Type B pancreatic cell (in vitro differentiated cells): ENCODE results near the gene HDX. TPM values are rescaled to one million over a fixed set of nuclear protein-coding genes. Genes with fewer than 3 reads are reported as not detected.

Experiments
- DNase-seq: peaks from one replicate; pipeline ENCODE4 v3.0.0; 2021; ENCODE audit warnings: mixed read lengths; ENCODE audit not compliant: unreplicated experiment; ENCODE audit errors: extremely low spot score
- H3K27ac Mint-ChIP-seq: 2 replicates; pipeline ENCODE4 v1.8.0; 2021; ENCODE audit warnings: mild to moderate bottlenecking, mixed read lengths
- H3K27me3 Mint-ChIP-seq: 2 replicates; pipeline ENCODE4 v1.8.0; 2021; ENCODE audit warnings: mixed read lengths
- H3K36me3 Mint-ChIP-seq: 2 replicates; pipeline ENCODE4 v1.8.0; 2021; ENCODE audit warnings: mixed read lengths
- H3K4me1 Mint-ChIP-seq: one replicate; pipeline ENCODE4 v1.8.0; 2021; ENCODE audit warnings: mixed read lengths; ENCODE audit not compliant: unreplicated experiment
- H3K4me3 Mint-ChIP-seq: 2 replicates; pipeline ENCODE4 v1.8.0; 2021; ENCODE audit warnings: mild to moderate bottlenecking, mixed read lengths
- H3K9me3 Mint-ChIP-seq: 2 replicates; pipeline ENCODE4 v1.8.0; 2021; ENCODE audit warnings: mixed read lengths
- CTCF ChIP-seq: fragments of 200-600 bp; sonication (generic); conservative IDR thresholded peaks from 2 replicates; pipeline ENCODE4 v1.5.0; 2021; ENCODE audit warnings: antibody characterized with exemption, mild to moderate bottlenecking
- total RNA-seq: library from RNA; stranded (reverse); gene quantifications from 2 replicates; pipeline ENCODE4 v1.2.1, GENCODE V29; 2021; ENCODE audit warnings: low replicate concordance

The HDX gene
- total RNA-seq, 1 donor from 2014 or later = 10.7 TPM

GRCh38 chrX:84336646-84337045 is 165.6 kb downstream of the HDX start:
- Mint-ChIP-seq H3K27ac (no peak overlapping the region), H3K4me3 (no peak overlapping the region), H3K27me3 (no peaks in the 10 kb centered on the region), H3K36me3 (no peaks in the 10 kb centered on the region), H3K9me3 (no peaks in the 10 kb centered on the region), H3K4me1 (no peaks in the 10 kb centered on the region)
- TF ChIP-seq CTCF = no peak
- DNase-seq = no peak

- Mint-ChIP-seq H3K9me3 (no peaks in the 10 kb centered on the region), H3K4me3 (no peak overlapping the region), H3K36me3 (no peaks in the 10 kb centered on the region), H3K27ac (no peak overlapping the region), H3K27me3 (no peaks in the 10 kb centered on the region), H3K4me1 (no peaks in the 10 kb centered on the region)
- no peak for DNase-seq
- no peak for TF ChIP-seq CTCF
Measured at GRCh38 chrX:84335121-84335520, 167.1 kb downstream of the HDX start.

GRCh38 chrX:84322083-84322827 is 180.0 kb downstream of the HDX start:
- H3K27ac Mint-ChIP-seq = no peak overlapping the region
- no peaks in the 10 kb centered on the region for H3K27me3 Mint-ChIP-seq
- no peaks in the 10 kb centered on the region for H3K4me1 Mint-ChIP-seq
- no peak for TF ChIP-seq CTCF
- H3K9me3 Mint-ChIP-seq = no peaks in the 10 kb centered on the region
- no peak overlapping the region for H3K4me3 Mint-ChIP-seq
- no peak for DNase-seq
- H3K36me3 Mint-ChIP-seq = peaks cover 4% of the 10 kb centered on the region

GRCh38 chrX:84320614-84321013 is 181.6 kb downstream of the HDX start:
- Mint-ChIP-seq H3K4me1 (no peaks in the 10 kb centered on the region), H3K4me3 (no peak overlapping the region), H3K9me3 (peaks cover 5% of the 10 kb centered on the region), H3K27ac (no peak overlapping the region), H3K27me3 (no peaks in the 10 kb centered on the region), H3K36me3 (peaks cover 7% of the 10 kb centered on the region)
- DNase-seq = no peak
- TF ChIP-seq CTCF = no peak

GRCh38 chrX:84320023-84320422 is 182.2 kb downstream of the HDX start:
- Mint-ChIP-seq H3K9me3 (peaks cover 9% of the 10 kb centered on the region), H3K27ac (no peak overlapping the region), H3K36me3 (peaks cover 7% of the 10 kb centered on the region), H3K4me1 (no peaks in the 10 kb centered on the region), H3K27me3 (no peaks in the 10 kb centered on the region), H3K4me3 (no peak overlapping the region)
- TF ChIP-seq CTCF = no peak
- DNase-seq = no peak
